Body of pancreas (tissue), 4 donors: Measurements from ENCODE around the gene LYL1. TPM values are rescaled to one million over a fixed set of nuclear protein-coding genes. Genes with fewer than 3 reads are reported as not detected.
A peak's percentile ranks its signal among the peaks of the same experiment; 100 is the strongest.

Source experiments
- ATAC-seq: fragments of 150-250 bp; one replicate; pipeline ENCODE4 v1.9.1; 2016
- DNase-seq, 4 donors: peaks; one replicate each; pipeline ENCODE4 v3.0.0-alpha.2; 2019
- H3K27ac ChIP-seq, 4 donors: fragments of 200-600 bp; sonication (generic); 1 replicate in 3 of 4; 2 replicates in 1 of 4; pipeline versions ENCODE4 v1.5.1 to v1.6.1; 2016 to 2019; ENCODE audit warnings: mild to moderate bottlenecking in 1 of 4, mixed read lengths in 1 of 4, moderate library complexity in 1 of 4
- H3K27me3 ChIP-seq, 2 donors: fragments of 200-600 bp; sonication (generic); one replicate each; pipeline ENCODE4 v1.6.0; 2016; ENCODE audit warnings: mild to moderate bottlenecking in 1 of 2
- H3K36me3 ChIP-seq, 2 donors: fragments of 200-600 bp; sonication (generic); replicated peaks in 1 of 2; 2 replicates each; pipeline ENCODE4 v1.5.1; 2016; ENCODE audit warnings: low read depth in 2 of 2; ENCODE audit not compliant: insufficient read depth in 1 of 2
- H3K4me1 ChIP-seq: fragments of 200-600 bp; sonication (generic); one replicate; pipeline ENCODE4 v1.6.0; 2016
- H3K4me3 ChIP-seq, 2 donors: fragments of 200-600 bp; sonication (generic); 1 replicate in 1 of 2; 2 replicates in 1 of 2; pipeline ENCODE4 v1.5.1; 2016 to 2019
- H3K9me3 ChIP-seq, 3 donors: fragments of 200-600 bp; sonication (generic); 1 replicate in 2 of 3; 2 replicates in 1 of 3; pipeline ENCODE4 v1.5.1; 2016
- CTCF ChIP-seq, 7 experiments: fragments of 450-650 bp in 4 of 7; fragments of 200-600 bp in 3 of 7; sonication (generic) in 3 of 7; IDR thresholded peaks; one replicate each; pipeline ENCODE4 v1.5.1; 2016 to 2019; ENCODE audit warnings: antibody characterized with exemption in 7 of 7
- POLR2A ChIP-seq, 3 donors: fragments of 450-650 bp; IDR thresholded peaks; one replicate each; pipeline ENCODE4 v1.6.1; 2016; ENCODE audit warnings: antibody characterized with exemption in 3 of 3, mild to moderate bottlenecking in 2 of 3
- WGBS, 2 donors: methylation state at CpG; one replicate each; pipeline ENCODE4 v1.1.5; 2017; 5-methylcytosine and 5-hydroxymethylcytosine counted together
- intact Hi-C: fragments of 100-400 bp; cut with DNase I; formaldehyde crosslinking; loops from one replicate; pipeline ENCODE4 v1.15.1; 2023
- total RNA-seq, 2 donors: library from RNA; depleted of rRNA; stranded (reverse); fragments of >200 nt; gene quantifications; one replicate each; pipeline ENCODE4 v1.1.0, GENCODE V29; 2016

LYL1 gene
- total RNA-seq, 2 donors from 2014 or later, result 3.4 to 6.9 TPM

GRCh38 chr19:13101590-13102415, 855 bp downstream of the LYL1 start:
- H3K27ac ChIP-seq, result peak overlapping the region in 2 of 4 donors; percentile 62 to 77
- intact Hi-C loops, result no loop called here
- H3K4me3 ChIP-seq, result no peak overlapping the region
- H3K4me1 ChIP-seq, result peaks cover 31% of the 10 kb centered on the region
- DNase-seq (no peak), ATAC-seq (no peak)
- no peaks in the 10 kb centered on the region for H3K36me3 ChIP-seq
- H3K9me3 ChIP-seq, result no peaks in the 10 kb centered on the region
- H3K27me3 ChIP-seq, result peaks cover 0 to 10% of the 10 kb centered on the region in 2 donors
- TF ChIP-seq POLR2A (IDR thresholded peaks at IDR 0.05), result no peak
- no peak for TF ChIP-seq CTCF (IDR thresholded peaks at IDR 0.05)
- WGBS, 2 donors, result 64 to 65% methylated on average over 5 to 7 of the region's 7 CpGs

GRCh38 chr19:13100841-13101589, 1.6 kb downstream of the LYL1 start:
- peak in 2 of 7 experiments; percentile 5 to 10 for TF ChIP-seq CTCF (IDR thresholded peaks at IDR 0.05)
- no peak for TF ChIP-seq POLR2A (IDR thresholded peaks at IDR 0.05)
- H3K27me3 ChIP-seq, result peaks cover 0 to 10% of the 10 kb centered on the region in 2 donors
- WGBS, 2 donors, result 40 to 42% methylated on average over 10 to 18 of the region's 18 CpGs
- intact Hi-C loops, result no loop called here
- peaks cover 31% of the 10 kb centered on the region for H3K4me1 ChIP-seq
- no peaks in the 10 kb centered on the region for H3K9me3 ChIP-seq
- no peak for DNase-seq
- H3K27ac ChIP-seq, result no peak overlapping the region
- H3K36me3 ChIP-seq, result no peaks in the 10 kb centered on the region
- no peak overlapping the region for H3K4me3 ChIP-seq
- ATAC-seq, result no peak

GRCh38 chr19:13100031-13100588, 2.5 kb downstream of the LYL1 start:
- Histone ChIP-seq H3K27me3 (peaks cover 0 to 10% of the 10 kb centered on the region in 2 donors), H3K27ac (peak overlapping the region in 2 of 4 donors; percentile 73 to 78), H3K9me3 (no peaks in the 10 kb centered on the region), H3K4me3 (no peak overlapping the region), H3K36me3 (no peaks in the 10 kb centered on the region), H3K4me1 (peaks cover 31% of the 10 kb centered on the region)
- intact Hi-C loops, result no loop called here
- DNase-seq (no peak), ATAC-seq (no peak)
- TF ChIP-seq POLR2A (IDR thresholded peaks at IDR 0.05), result no peak
- no peak for TF ChIP-seq CTCF (IDR thresholded peaks at IDR 0.05)
- WGBS, 2 donors, result 67 to 78% methylated on average over 4 to 12 of the region's 12 CpGs

- intact Hi-C loops, result loop anchor here (5.0 kb wide), 1 partner anchor 122 kb away; no protein-coding TSS in a partner anchor
- Histone ChIP-seq H3K4me3 (no peak overlapping the region), H3K9me3 (no peaks in the 10 kb centered on the region), H3K27me3 (peaks cover 0 to 10% of the 10 kb centered on the region in 2 donors), H3K27ac (peak overlapping the region in 2 of 4 donors; percentile 73 to 78), H3K4me1 (peaks cover 31% of the 10 kb centered on the region), H3K36me3 (no peaks in the 10 kb centered on the region)
- no peak for ATAC-seq
- TF ChIP-seq POLR2A (IDR thresholded peaks at IDR 0.05), result peak in 1 of 3 donors; percentile 38
- TF ChIP-seq CTCF (IDR thresholded peaks at IDR 0.05), result no peak
- DNase-seq, result peak in 3 of 4 donors; percentile 49 to 76 (median 54)
- WGBS, 2 donors, result 20 to 37% methylated on average over 1 to 52 of the region's 77 CpGs
These were observed 3.3 kb downstream of the LYL1 start for GRCh38 chr19:13099073-13099999.
